PFSK-1 (cell line): ENCODE results near the gene SPDEF.

Experiments
- FOXP2 ChIP-seq: optimal IDR thresholded peaks from 2 replicates; pipeline ENCODE3; 2011; ENCODE audit warnings: borderline replicate concordance, control low read depth, inconsistent platforms; ENCODE audit not compliant: insufficient read depth; ENCODE audit errors: extremely low read length, extremely low read depth
- POLR2AphosphoS5 ChIP-seq: IDR thresholded peaks from 2 replicates; pipeline ENCODE4 v1.6.1; 2012; ENCODE audit warnings: low read depth, mild to moderate bottlenecking, control low read depth, low read length, moderate library complexity
- SIN3A ChIP-seq: IDR thresholded peaks from 2 replicates; pipeline ENCODE4 v1.6.1; 2012; ENCODE audit warnings: mild to moderate bottlenecking, low read length, moderate library complexity, borderline replicate concordance; ENCODE audit not compliant: insufficient read depth
- TAF1 ChIP-seq: IDR thresholded peaks from 2 replicates; pipeline ENCODE4 v1.6.1; 2012; ENCODE audit warnings: low read length, control low read depth, borderline replicate concordance; ENCODE audit not compliant: insufficient read depth
- TF ChIP-seq, protein P1 (sequence below), 2 experiments: IDR thresholded peaks; 2 replicates each; pipeline versions ENCODE4 v1.6.1 to v1.8.0; 2011 to 2012; ENCODE audit warnings: low read depth in 2 of 2, low read length in 2 of 2, control low read depth in 1 of 2, inconsistent platforms in 1 of 2, mild to moderate bottlenecking in 1 of 2, moderate library complexity in 1 of 2; ENCODE audit not compliant: insufficient read depth in 1 of 2

DNA sequence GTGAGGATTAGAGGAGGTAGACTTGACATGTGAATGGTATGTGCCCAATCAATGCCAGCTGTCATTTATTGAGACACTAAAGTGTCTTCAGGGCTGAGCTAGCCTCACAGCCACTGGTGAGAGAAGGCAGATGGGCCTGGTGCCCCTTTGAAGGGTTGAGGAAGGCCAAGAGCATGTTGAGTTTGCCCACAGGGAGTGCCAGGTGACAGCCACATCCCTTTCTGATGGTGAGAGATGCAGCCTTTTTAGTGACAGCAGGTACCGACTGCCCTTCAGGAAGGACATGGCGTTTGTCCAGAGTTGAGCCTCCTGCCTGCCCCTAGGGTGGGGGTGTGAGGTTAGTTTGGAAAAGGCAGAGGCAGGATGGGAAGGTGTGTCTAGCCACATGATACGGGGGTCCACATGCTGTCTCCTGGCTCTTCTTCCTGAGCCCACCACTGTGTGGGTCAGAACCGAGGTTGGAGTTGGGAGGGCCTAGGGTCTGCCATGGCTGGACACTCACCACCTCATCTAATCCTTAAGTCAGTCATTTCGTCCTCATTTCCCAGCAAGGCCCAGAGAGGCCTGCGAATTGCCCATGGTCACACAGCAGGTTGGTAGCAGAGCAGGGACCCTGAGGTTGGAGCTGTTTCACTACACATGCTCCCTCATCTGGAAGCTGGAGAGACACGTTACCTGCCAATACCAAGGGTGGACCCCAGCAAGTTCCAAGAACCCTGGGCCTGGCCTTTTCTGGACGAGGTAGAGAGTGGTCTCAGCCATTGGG, 32.5 kb downstream of the SPDEF start:
- no peak for TF ChIP-seq POLR2AphosphoS5
- TF ChIP-seq TAF1 = no peak
- TF ChIP-seq SIN3A = no peak
- TF ChIP-seq, protein P1, sequence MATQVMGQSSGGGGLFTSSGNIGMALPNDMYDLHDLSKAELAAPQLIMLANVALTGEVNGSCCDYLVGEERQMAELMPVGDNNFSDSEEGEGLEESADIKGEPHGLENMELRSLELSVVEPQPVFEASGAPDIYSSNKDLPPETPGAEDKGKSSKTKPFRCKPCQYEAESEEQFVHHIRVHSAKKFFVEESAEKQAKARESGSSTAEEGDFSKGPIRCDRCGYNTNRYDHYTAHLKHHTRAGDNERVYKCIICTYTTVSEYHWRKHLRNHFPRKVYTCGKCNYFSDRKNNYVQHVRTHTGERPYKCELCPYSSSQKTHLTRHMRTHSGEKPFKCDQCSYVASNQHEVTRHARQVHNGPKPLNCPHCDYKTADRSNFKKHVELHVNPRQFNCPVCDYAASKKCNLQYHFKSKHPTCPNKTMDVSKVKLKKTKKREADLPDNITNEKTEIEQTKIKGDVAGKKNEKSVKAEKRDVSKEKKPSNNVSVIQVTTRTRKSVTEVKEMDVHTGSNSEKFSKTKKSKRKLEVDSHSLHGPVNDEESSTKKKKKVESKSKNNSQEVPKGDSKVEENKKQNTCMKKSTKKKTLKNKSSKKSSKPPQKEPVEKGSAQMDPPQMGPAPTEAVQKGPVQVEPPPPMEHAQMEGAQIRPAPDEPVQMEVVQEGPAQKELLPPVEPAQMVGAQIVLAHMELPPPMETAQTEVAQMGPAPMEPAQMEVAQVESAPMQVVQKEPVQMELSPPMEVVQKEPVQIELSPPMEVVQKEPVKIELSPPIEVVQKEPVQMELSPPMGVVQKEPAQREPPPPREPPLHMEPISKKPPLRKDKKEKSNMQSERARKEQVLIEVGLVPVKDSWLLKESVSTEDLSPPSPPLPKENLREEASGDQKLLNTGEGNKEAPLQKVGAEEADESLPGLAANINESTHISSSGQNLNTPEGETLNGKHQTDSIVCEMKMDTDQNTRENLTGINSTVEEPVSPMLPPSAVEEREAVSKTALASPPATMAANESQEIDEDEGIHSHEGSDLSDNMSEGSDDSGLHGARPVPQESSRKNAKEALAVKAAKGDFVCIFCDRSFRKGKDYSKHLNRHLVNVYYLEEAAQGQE (IDR thresholded peaks at IDR 0.05; ENCODE audit: insufficient read depth in 1 of 2, low read depth in 2 of 2, low read length in 2 of 2) = no peak
- no peak for TF ChIP-seq FOXP2
